GM18870 (cell line): ENCODE data around the gene SERPINB5.
A peak's percentile ranks its signal among the peaks of the same experiment; 100 is the strongest.

ENCODE experiments used
- ATAC-seq: cut with Tn5 transposase; IDR thresholded peaks from one replicate; pipeline ENCODE4 v1.9.1; 2021; ENCODE audit warnings: moderate library complexity; ENCODE audit not compliant: unreplicated experiment

The SERPINB5 gene

DNA sequence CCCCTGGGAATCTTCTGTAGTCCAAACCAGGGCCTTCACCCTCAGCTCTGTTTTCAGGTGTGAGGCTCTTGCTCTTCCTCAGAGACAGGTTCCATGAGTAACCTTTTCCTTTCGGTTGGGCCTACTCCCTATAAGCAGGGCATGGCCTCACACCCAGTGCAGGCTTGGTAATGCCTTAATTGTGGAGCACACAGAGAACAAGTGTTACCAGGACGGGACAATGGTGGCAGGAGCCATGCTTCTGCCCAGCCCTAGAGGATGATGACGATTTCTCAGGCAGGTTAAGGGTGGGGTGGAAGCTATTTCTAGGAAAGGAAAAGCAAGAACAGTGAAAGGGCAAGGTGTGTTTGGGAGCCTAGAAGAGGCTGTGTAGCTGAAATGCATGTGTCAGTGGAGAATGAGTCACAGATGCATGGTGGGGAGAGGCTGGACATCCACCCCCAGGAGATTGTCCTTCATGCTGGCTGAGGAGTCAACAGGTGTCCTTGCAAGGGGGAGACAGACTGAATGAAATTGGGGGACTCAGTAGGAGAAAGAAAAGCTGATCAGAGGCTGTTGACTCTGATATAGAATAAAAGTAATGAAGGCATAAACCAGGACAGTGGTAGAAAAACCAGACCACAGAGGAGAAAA lies 43.4 kb downstream of the SERPINB5 start:
- ATAC-seq, result no peak

DNA sequence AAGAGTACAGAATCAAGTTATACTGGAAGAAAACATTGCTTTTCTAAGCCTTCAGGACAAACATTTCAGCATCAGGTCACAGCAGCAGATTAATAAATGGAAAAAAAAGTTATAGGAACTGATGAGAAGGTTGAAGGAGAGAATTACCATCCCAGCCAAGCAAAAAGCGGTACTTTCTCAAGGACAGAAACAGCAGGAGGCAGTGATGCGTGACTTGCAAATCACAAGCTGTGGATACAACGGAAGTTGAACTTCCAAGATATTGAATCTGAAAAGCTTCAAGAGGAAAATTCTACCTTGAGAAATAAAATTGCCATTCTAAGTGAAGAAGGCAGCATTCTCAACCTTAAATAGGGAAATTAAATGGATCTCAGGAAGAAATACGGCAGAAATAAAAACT lies 46.9 kb downstream of the SERPINB5 start:
- no peak for ATAC-seq

DNA sequence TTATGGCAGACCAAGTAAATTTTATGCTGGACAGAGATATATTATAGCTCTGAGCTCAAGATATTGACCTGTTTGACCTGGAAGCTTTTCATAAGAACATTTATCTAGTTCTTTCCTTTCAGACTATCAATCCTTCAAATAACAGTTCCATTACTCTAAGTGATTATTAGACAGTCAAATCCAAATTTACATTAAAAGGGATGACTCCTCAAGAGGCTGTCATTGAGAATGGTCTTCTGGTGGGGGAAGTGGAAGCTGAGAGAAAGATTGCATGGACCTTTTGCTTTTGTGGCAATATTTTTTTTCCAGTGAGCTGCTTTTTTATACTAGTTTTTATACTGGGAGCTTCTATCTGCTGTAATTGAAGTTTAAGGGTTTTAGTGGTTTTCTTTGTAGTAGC lies 50.5 kb downstream of the SERPINB5 start:
- no peak for ATAC-seq

DNA sequence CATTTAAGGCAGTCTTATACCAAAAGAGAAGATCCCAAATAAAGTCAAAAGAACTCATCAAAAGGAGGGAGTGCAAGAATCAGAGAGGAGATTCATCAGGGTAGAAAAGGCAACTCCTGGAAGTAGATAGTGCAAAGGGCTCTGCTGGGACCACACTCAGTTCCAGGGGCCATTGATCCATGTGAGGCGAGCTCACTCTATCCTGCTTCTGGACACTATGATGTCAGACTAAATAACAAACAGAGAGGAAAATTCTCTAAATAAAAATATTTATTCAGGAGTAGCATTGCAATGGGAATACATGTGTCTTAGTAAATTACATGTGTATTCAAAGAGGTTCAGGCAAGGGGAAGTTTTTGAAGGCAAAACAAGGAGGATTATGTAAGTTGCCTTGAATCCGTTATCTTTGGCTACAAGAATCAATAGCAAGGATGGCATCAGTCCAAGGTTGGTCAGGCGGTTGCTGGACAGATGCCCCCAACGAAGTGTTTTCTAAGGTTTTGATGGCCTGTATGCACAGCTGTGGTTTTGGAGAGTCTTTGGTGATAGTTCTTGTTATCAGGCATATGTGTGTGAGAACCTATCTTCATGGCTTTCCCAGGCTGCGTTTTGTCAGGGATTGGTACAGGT lies 52.2 kb downstream of the SERPINB5 start:
- ATAC-seq, result no peak

DNA sequence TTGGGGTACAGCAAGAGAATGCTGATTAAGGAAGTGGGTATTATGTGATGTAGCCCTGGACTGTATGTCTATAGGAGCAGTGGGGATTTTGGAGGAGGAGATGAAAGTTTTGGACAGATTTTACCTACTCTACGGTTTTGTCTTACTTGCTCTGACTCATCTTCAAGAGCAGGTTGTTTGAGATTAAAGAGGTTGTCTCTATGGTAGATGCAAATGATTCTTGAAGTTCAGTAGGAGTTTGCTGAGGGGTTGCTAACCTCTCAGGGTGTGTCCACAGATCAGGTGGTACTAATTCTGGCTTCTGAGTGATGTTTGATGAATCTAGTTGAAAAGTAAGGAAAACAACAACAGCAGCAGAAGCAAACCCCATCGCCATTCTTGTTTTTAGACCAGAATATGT lies 55.7 kb downstream of the SERPINB5 start:
- no peak for ATAC-seq

DNA sequence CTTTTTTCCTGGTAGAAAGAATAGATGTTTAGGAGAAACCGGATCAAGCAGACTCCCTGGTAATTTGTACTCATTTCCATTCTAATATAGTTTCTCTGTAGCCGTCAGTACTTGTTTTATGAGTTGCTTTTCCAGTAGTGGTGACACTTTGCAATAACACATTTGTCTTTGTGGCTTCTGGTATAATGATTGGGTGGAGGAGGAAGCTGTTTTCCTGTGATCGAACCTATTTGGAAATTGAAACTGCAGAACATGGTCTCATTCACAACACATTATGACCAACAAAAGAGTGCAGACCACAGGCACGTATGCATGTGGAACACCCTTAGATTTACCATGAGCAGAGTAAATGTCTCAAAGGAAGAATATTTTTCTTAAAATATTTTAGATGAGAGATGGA lies 57.9 kb downstream of the SERPINB5 start:
- peak; percentile 59 for ATAC-seq

DNA sequence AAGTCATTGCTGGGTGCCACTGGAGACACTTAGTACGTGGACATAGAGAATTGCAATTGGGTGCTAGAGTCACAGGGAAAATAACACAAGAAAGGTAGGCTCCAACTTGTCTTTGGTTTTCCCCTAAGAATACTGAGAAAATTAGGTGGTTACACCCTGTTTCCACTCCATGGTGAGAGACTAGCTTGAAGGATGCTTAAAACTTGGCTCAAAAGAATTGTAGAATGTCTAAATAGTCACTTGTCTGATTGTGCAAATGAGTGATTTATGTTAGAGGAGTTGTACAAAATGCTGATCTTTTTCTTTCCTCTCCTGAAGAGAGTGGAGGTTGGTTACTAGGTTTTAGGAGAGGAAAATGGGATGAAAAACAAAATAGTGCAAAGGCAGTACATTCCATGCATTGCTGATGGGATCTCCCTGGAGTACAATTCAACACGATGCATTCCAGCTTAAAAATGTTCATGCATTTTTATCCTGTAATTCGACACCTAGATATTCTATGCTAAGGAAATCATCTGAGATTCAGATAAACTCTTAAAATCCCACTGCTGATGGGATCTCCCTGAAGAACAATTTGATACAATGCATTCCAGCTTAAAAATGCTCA lies 63.2 kb downstream of the SERPINB5 start:
- ATAC-seq, result no peak

DNA sequence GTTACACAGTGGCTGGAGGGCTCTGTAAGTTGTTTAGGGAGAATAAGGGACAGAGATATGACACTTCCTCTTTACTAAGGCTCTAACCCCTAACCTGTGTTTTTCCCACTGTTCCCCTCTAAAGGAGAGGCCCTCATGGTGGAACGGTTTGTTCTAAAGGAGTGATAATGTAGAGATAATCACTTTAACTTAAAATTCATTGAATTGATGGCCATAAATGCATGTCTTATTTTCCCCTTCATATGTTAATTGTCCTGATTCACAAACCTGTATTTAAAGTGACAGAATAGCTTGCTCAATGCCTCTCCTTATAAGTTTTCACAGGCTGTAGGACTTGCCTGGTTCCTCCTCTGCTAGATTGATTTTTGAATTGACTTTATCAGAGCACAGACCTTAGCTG lies 65.3 kb downstream of the SERPINB5 start, which contains the start of gene SERPINB12:
TSS of gene SERPINB12 (plus strand) at position 301 of the 400 bp plus-strand sequence. CDS start 13,791 bp downstream, outside the sequence.
- no peak for ATAC-seq

DNA sequence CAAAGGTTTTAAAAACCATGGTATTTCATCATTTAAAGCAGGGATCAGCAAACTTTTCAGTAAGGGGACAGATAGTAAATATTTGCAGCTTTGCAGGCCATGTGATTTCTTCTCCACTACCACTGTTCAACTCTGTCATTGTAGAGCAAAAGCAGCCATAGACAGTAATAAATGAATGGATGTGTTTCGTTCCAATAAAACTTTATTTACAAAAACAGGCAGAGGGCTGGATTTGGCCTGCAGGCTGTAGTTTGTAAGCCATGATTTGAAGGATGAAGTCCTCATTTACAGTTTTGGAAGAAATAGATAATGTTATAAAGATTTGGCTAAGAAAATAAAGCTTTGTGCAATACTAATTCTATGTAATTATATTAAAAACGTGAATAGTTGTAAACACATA lies 67.3 kb downstream of the SERPINB5 start:
- ATAC-seq, result no peak

DNA sequence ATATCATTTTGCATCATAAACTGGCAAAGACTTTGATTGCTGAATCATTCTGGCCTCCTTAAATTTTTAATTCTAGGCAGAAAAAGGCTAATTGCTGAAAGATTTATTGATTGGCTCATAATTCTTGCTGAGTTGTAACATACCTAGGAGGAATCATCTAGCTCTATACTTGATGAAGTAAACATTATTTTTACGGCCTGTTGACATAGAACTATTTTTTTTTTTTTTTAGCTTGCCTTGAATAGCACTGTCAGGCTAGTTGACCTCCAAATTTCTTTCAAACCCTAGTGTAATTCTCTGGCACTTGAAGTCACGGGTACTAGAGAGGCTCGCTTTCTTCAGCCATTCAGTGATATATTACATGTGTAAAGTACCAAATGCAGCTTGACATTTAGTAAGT lies 68.2 kb downstream of the SERPINB5 start:
- ATAC-seq, result no peak

DNA sequence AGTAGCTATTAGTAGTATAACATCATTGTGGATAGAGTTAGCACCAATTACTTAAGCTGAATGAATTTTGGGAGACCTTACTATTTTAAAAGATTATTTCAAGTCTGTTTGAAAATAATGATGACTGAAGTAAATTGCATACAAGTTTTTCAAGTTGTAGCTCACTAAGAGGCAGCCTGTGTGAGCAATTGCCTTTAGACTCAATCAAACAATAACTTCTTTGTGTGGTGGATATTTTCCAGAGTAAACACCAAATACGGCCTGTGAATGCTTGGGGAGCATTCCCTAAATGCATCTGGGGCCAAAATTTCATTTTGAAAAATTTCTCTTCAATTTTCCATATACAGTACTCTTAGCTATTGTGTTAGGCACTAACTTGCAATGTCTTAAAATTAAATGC lies 73.3 kb downstream of the SERPINB5 start:
- no peak for ATAC-seq

DNA sequence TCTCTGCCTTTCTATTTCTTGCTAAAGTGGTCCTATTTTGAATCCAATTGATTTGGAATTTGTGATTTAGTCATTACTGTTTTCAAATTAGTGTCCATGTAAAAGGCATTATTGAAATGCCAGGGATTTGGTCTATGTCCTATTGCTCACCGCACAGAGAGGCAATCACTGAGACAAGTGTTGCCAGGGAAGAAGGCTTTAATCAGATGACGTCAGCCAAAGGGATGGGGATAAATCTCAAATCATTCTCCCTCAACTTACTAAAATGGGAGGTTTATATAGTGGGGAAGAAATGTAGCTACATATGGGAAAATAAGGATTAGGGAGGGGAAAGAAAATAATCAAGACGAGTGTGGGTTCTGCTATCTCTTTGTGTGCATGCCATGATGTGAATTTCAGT lies 75.0 kb downstream of the SERPINB5 start:
- no peak for ATAC-seq

DNA sequence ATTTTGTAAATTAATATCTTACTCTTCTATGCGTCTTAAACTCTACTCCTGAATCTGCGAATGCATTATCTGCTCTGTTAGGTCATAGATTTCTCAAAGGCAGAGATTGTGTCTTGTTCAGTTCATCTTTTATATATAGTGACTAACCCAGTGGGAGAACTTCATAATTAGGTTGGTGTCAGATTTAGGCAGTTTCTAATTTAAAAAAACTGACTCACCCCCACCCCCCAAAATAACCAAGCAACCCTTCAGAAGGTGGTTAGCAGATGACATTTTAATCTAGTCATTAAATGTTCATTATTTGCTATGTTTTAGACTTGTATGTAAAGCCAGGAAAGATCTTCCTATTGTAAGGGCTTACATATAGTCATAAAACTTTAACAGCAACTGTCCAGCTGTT lies 75.8 kb downstream of the SERPINB5 start:
- no peak for ATAC-seq

DNA sequence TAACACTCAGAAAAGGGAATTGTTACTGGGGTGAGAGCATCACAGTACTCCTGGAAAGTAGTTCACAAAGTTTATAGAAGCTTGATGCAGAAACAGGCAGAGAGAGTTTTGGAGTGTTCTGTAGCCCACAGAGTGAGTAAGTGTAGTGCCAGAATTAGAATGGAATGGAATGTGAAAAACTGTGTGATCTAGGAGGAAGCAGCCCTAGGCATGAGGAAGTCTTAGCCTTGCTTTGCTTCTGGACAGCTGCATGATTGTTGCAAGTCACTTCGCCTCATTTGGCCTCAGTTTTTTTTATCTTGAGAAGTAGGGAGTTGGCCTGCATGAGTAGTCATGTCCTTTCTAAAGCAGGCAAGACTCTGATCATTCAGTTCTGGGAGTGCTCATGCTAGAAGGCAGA lies 76.3 kb downstream of the SERPINB5 start:
- ATAC-seq, result no peak
